ENCODE results near the gene MYL6. TPM values are rescaled to one million over a fixed set of nuclear protein-coding genes. Genes with fewer than 3 reads are reported as not detected.
"Not testable (repeated sequence)": the region's sequence is repeated elsewhere in the genome, so short reads cannot be mapped to it uniquely, and the experiment has no call there.

The MYL6 gene
- total and polyA plus RNA-seq, 9 of the 15 experiments (the other 6 are each of a cell fraction or from before 2014, with no cell fraction given): 557 to 1,664 (median 958) TPM

- H2AFZ ChIP-seq (ENCODE audit: low read depth, low read length); H3K4me3 ChIP-seq; DNase-seq (ENCODE audit: extremely low read depth in 1 of 4, low spot score in 3 of 4); in situ Hi-C loops (cut with MboI); intact Hi-C loops (cut with micrococcal nuclease); H3K27me3 ChIP-seq (ENCODE audit: control insufficient read depth in 2 of 2, insufficient read depth in 2 of 2, low read length in 2 of 2); H3K9ac ChIP-seq (ENCODE audit: insufficient read depth in 1 of 2, low read depth in 2 of 2, low read length in 2 of 2); H3K4me2 ChIP-seq (ENCODE audit: insufficient read depth, low read length); H4K20me1 ChIP-seq (replicated peaks; ENCODE audit: control insufficient read depth, insufficient read depth, low read length); H3K9me1 ChIP-seq (ENCODE audit: control insufficient read depth, insufficient read depth, low read length); FAIRE-seq; H3K79me2 ChIP-seq (ENCODE audit: control insufficient read depth, insufficient read depth, low read length); CTCF ChIA-PET (ENCODE audit: low intra/inter-chr PET ratio); ATAC-seq; H3K4me1 ChIP-seq (replicated peaks in 1 of 2; ENCODE audit: control insufficient read depth in 2 of 2, insufficient read depth in 2 of 2, low read length in 2 of 2); H3K9me3 ChIP-seq (replicated peaks; ENCODE audit: control insufficient read depth, insufficient read depth, low read depth, low read length); H3K36me3 ChIP-seq (ENCODE audit: control insufficient read depth, insufficient read depth, low read length); H3K27ac ChIP-seq (ENCODE audit: extremely low read depth, low read depth, low read length); BruUV-seq (replicated peaks): not testable (repeated sequence)
- 48% methylated on average over 10 of the region's 11 CpGs for WGBS (ENCODE audit: insufficient coverage, low coverage, missing lambda C conversion rate)
- POLR2A ChIA-PET: interaction anchor here (0.6 to 0.7 kb wide), 2 partner anchors 8 to 223 kb away, joined by 3 read pairs; partner anchors contain the start of gene RAB5B
Observed at GRCh38 chr12:56196818-56197550, 38.8 kb downstream of the MYL6 start.

- ChIA-PET CTCF (ENCODE audit: low intra/inter-chr PET ratio) (no interaction called here), POLR2A (interaction anchor here (0.6 to 1.3 kb wide), 4 partner anchors 15 to 224 kb away, joined by 3 read pairs; partner anchors contain the start of genes RAB5B and ZC3H10)
- Histone ChIP-seq H3K4me2 (ENCODE audit: insufficient read depth, low read length) (no peak overlapping the region), H3K27me3 (ENCODE audit: control insufficient read depth in 2 of 2, insufficient read depth in 2 of 2, low read length in 2 of 2) (no peaks in the 10 kb centered on the region), H3K4me1 (replicated peaks in 1 of 2; ENCODE audit: control insufficient read depth in 2 of 2, insufficient read depth in 2 of 2, low read length in 2 of 2) (peaks cover 0 to 10% of the 10 kb centered on the region in 2 experiments; a peak in 3 of 5 replicates), H3K79me2 (ENCODE audit: control insufficient read depth, insufficient read depth, low read length) (no peaks in the 10 kb centered on the region), H3K9ac (ENCODE audit: insufficient read depth in 1 of 2, low read depth in 2 of 2, low read length in 2 of 2) (no peak overlapping the region), H3K4me3 (no peak overlapping the region), H2AFZ (ENCODE audit: low read depth, low read length) (no peak overlapping the region), H3K9me3 (replicated peaks; ENCODE audit: control insufficient read depth, insufficient read depth, low read depth, low read length) (no peaks in the 10 kb centered on the region), H3K36me3 (ENCODE audit: control insufficient read depth, insufficient read depth, low read length) (no peaks in the 10 kb centered on the region), H3K9me1 (ENCODE audit: control insufficient read depth, insufficient read depth, low read length) (no peaks in the 10 kb centered on the region), H4K20me1 (replicated peaks; ENCODE audit: control insufficient read depth, insufficient read depth, low read length) (no peaks in the 10 kb centered on the region), H3K27ac (ENCODE audit: extremely low read depth, low read depth, low read length) (no peak overlapping the region)
- intact Hi-C loops (cut with micrococcal nuclease) (no loop called here), in situ Hi-C loops (cut with MboI) (no loop called here)
- BruUV-seq (replicated peaks): no TSS peak
- DNase-seq (ENCODE audit: extremely low read depth in 1 of 4, low spot score in 3 of 4): no peak
- no peak for ATAC-seq
- WGBS (ENCODE audit: insufficient coverage, low coverage, missing lambda C conversion rate): 39% methylated on average over 9 of the region's 9 CpGs
- no peak for FAIRE-seq
- no peak for TF ChIP-seq GATAD2B (IDR thresholded peaks at IDR 0.05; ENCODE audit: borderline replicate concordance)
- no peak for TF ChIP-seq ATF1 (CRISPR knock-in tag; IDR thresholded peaks at IDR 0.05)
- TF ChIP-seq ATF1 (tag; IDR thresholded peaks at IDR 0.05): no peak
- no peak for TF ChIP-seq MECOM (CRISPR knock-in tag; IDR thresholded peaks at IDR 0.05)
- no peak for TF ChIP-seq CHD1 (IDR thresholded peaks at IDR 0.05; ENCODE audit: low read length)
- TF ChIP-seq ZBTB8A (IDR thresholded peaks at IDR 0.05; ENCODE audit: partially characterized antibody): no peak
- no peak for TF ChIP-seq MEIS2 (IDR thresholded peaks at IDR 0.05; ENCODE audit: partially characterized antibody)
- no peak for TF ChIP-seq TSHZ1 (CRISPR knock-in tag; IDR thresholded peaks at IDR 0.05)
- no peak for TF ChIP-seq HEY1 (CRISPR knock-in tag; IDR thresholded peaks at IDR 0.05; ENCODE audit: borderline replicate concordance)
- TF ChIP-seq ZSCAN29 (IDR thresholded peaks at IDR 0.05): no peak
- TF ChIP-seq ZNF780A (CRISPR knock-in tag; IDR thresholded peaks at IDR 0.05): no peak
- TF ChIP-seq FOSL1 (tag; conservative IDR thresholded peaks at IDR 0.05): no peak
- no peak for TF ChIP-seq WHSC1 (IDR thresholded peaks at IDR 0.05; ENCODE audit: low read length)
Observed at GRCh38 chr12:56197921-56198635, 39.9 kb downstream of the MYL6 start.

All from K562 (cell line).